Fibroblast of lung (primary cell): Measurements from ENCODE around the gene ELMO2.

Experiments
- EZH2 ChIP-seq: IDR thresholded peaks from 2 replicates; pipeline ENCODE4 v1.5.1; 2012; ENCODE audit warnings: low read length, control low read depth, mild to moderate bottlenecking; ENCODE audit errors: missing control alignments
- TF ChIP-seq, protein P1 (sequence below), 2 donors: IDR thresholded peaks in 1 of 2; conservative IDR thresholded peaks in 1 of 2; 1 replicate in 1 of 2; 2 replicates in 1 of 2; pipeline ENCODE4 v1.5.1; 2011 to 2012; ENCODE audit warnings: low read length in 2 of 2, control low read depth in 1 of 2, inconsistent platforms in 1 of 2, low read depth in 1 of 2, mild to moderate bottlenecking in 1 of 2

DNA sequence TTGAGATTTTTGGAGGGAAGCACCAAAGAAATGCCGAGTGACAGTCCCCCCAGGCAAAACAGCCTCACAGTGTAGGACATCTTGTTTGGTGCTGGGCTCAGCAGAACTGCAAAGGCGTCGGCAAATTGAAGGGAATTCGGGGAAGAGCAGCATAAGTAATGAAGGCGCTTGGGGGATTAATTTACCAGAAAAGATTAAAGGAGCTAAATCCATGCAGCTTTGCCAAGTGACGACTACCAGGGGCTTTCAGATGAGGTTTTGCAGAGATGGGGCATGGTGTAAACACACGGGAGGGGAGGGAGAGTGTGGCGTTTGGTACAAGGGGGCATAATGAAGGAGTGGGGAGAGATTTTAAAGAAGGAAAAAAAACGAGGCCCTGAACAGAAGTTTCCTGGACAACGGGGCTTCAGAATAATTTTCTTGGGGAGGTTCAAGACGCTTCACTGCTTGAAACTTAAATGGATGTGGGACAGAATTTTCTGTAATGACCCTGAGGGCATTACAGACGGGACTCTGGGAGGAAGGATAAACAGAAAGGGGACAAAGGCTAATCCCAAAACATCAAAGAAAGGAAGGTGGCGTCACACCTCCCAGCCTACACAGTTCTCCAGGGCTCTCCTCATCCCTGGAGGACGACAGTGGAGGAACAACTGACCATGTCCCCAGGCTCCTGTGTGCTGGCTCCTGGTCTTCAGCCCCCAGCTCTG lies 52.8 kb downstream of the ELMO2 start:
- TF ChIP-seq, protein P1, sequence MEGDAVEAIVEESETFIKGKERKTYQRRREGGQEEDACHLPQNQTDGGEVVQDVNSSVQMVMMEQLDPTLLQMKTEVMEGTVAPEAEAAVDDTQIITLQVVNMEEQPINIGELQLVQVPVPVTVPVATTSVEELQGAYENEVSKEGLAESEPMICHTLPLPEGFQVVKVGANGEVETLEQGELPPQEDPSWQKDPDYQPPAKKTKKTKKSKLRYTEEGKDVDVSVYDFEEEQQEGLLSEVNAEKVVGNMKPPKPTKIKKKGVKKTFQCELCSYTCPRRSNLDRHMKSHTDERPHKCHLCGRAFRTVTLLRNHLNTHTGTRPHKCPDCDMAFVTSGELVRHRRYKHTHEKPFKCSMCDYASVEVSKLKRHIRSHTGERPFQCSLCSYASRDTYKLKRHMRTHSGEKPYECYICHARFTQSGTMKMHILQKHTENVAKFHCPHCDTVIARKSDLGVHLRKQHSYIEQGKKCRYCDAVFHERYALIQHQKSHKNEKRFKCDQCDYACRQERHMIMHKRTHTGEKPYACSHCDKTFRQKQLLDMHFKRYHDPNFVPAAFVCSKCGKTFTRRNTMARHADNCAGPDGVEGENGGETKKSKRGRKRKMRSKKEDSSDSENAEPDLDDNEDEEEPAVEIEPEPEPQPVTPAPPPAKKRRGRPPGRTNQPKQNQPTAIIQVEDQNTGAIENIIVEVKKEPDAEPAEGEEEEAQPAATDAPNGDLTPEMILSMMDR (conservative IDR thresholded peaks at IDR 0.05 in 1 of 2, IDR thresholded peaks at IDR 0.05 in 1 of 2; ENCODE audit: low read depth in 1 of 2, low read length in 2 of 2), result no peak
- TF ChIP-seq EZH2, result no peak
